Transverse colon (tissue), 4 donors: ENCODE measurements around the gene LCORL. TPM values are rescaled to one million over a fixed set of nuclear protein-coding genes. Genes with fewer than 3 reads are reported as not detected.

Experiments used
- DNase-seq: peaks from one replicate; pipeline ENCODE4 v3.0.0-alpha.2; 2019
- H3K27ac ChIP-seq, 4 donors: fragments of 200-600 bp; sonication (generic); 2 replicates each; pipeline ENCODE4 v1.5.1; 2016 to 2018; ENCODE audit warnings: inconsistent platforms in 4 of 4
- H3K27me3 ChIP-seq: fragments of 200-600 bp; sonication (generic); 2 replicates; pipeline ENCODE4 v1.5.1; 2017; ENCODE audit warnings: inconsistent platforms
- H3K36me3 ChIP-seq, 4 donors: fragments of 200-600 bp; sonication (generic); 2 replicates each; pipeline ENCODE4 v1.5.1; 2017 to 2019; ENCODE audit warnings: inconsistent platforms in 4 of 4
- H3K4me1 ChIP-seq, 4 donors: fragments of 200-600 bp; sonication (generic); 2 replicates each; pipeline ENCODE4 v1.5.1; 2017 to 2020; ENCODE audit warnings: inconsistent platforms in 4 of 4
- H3K4me3 ChIP-seq, 4 donors: fragments of 200-600 bp; sonication (generic); 1 replicate in 1 of 4; 2 replicates in 3 of 4; pipeline versions ENCODE4 v1.5.1 to v1.6.1; 2017 to 2019; ENCODE audit warnings: inconsistent platforms in 4 of 4
- H3K9me3 ChIP-seq, 2 donors: fragments of 200-600 bp; sonication (generic); 2 replicates each; pipeline ENCODE4 v1.5.1; 2017 to 2019; ENCODE audit warnings: inconsistent platforms in 2 of 2
- EP300 ChIP-seq: sonication (generic); formaldehyde crosslinking; IDR thresholded peaks from one replicate; pipeline ENCODE4 v1.6.1; 2017; ENCODE audit warnings: antibody characterized with exemption, low read depth
- POLR2A ChIP-seq: fragments of 450-650 bp; IDR thresholded peaks from one replicate; pipeline ENCODE4 v1.6.1; 2016; ENCODE audit warnings: antibody characterized with exemption, mild to moderate bottlenecking, moderate library complexity
- POLR2AphosphoS5 ChIP-seq, 3 donors: sonication (generic); formaldehyde crosslinking; IDR thresholded peaks; one replicate each; pipeline ENCODE4 v1.6.1; 2016; ENCODE audit warnings: antibody characterized with exemption in 3 of 3
- WGBS, 2 donors: methylation state at CpG; one replicate each; pipeline ENCODE4 v1.1.5; 2018; ENCODE audit warnings: low coverage in 1 of 2; 5-methylcytosine and 5-hydroxymethylcytosine counted together
- in situ Hi-C, 4 donors: fragments of 200-750 bp; cut with MboI; loops; one replicate each; pipeline versions ENCODE4 v1.15.0 to v1.15.1; 2017; ENCODE audit warnings: low sequenced_read_pairs in 3 of 4, low pct_ligation_motif_present in 1 of 4, low pct_unique_long_range_greater_than_20kb in 1 of 4
- intact Hi-C: fragments of 100-400 bp; cut with DNase I; formaldehyde crosslinking; loops from one replicate; pipeline ENCODE4 v1.15.1; 2023; ENCODE audit warnings: low total_unique reads
- total RNA-seq, 4 donors: library from RNA; depleted of rRNA; stranded (reverse); fragments of >200 nt; gene quantifications; one replicate each; pipeline ENCODE4 v1.1.0, GENCODE V29; 2016
- TF ChIP-seq, protein P1 (sequence below), 5 experiments: fragments of 200-600 bp in 3 of 5; fragments of 450-650 bp in 2 of 5; sonication (generic) in 3 of 5; IDR thresholded peaks; 1 replicate in 2 of 5; 2 replicates in 3 of 5; pipeline ENCODE4 v1.5.1; 2016 to 2017; ENCODE audit warnings: antibody characterized with exemption in 5 of 5, inconsistent platforms in 3 of 5, mild to moderate bottlenecking in 2 of 5, moderate library complexity in 1 of 5

The LCORL gene
- total RNA-seq, 4 donors from 2014 or later: 14.7 to 162 (median 28.5) TPM

DNA sequence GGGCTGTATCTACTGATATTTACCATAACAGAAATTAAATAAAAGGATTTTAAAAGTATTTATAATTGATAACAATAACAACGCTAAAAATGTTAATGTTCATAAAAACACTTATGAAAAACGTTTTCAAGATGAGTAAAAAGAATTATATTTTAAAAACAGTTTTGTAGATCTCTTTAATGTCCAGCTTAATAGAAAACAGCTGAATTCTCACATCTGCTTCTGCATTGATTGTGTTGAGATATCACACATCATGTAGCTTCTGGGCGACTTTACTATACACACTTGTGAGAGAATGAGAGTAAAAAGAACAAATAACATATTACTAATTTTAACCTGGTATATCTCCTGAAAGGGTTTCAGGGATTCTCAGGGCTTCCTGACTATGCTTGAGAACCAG, 127.1 kb downstream of the LCORL start:
- TF ChIP-seq POLR2AphosphoS5 (IDR thresholded peaks at IDR 0.05) (no peak), POLR2A (no peak), EP300 (no peak)
- TF ChIP-seq, protein P1, sequence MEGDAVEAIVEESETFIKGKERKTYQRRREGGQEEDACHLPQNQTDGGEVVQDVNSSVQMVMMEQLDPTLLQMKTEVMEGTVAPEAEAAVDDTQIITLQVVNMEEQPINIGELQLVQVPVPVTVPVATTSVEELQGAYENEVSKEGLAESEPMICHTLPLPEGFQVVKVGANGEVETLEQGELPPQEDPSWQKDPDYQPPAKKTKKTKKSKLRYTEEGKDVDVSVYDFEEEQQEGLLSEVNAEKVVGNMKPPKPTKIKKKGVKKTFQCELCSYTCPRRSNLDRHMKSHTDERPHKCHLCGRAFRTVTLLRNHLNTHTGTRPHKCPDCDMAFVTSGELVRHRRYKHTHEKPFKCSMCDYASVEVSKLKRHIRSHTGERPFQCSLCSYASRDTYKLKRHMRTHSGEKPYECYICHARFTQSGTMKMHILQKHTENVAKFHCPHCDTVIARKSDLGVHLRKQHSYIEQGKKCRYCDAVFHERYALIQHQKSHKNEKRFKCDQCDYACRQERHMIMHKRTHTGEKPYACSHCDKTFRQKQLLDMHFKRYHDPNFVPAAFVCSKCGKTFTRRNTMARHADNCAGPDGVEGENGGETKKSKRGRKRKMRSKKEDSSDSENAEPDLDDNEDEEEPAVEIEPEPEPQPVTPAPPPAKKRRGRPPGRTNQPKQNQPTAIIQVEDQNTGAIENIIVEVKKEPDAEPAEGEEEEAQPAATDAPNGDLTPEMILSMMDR (IDR thresholded peaks at IDR 0.05): no peak
- Histone ChIP-seq H3K27ac (no peak overlapping the region), H3K4me1 (peaks cover 0 to 1% (median 0%) of the 10 kb centered on the region in 4 donors), H3K27me3 (no peaks in the 10 kb centered on the region), H3K4me3 (no peak overlapping the region), H3K9me3 (no peaks in the 10 kb centered on the region), H3K36me3 (no peaks in the 10 kb centered on the region)
- DNase-seq: no peak
- in situ Hi-C loops (no loop called here), intact Hi-C loops (no loop called here)
- 77 to 80% methylated on average over 3 of the region's 3 CpGs for WGBS, 2 donors

DNA sequence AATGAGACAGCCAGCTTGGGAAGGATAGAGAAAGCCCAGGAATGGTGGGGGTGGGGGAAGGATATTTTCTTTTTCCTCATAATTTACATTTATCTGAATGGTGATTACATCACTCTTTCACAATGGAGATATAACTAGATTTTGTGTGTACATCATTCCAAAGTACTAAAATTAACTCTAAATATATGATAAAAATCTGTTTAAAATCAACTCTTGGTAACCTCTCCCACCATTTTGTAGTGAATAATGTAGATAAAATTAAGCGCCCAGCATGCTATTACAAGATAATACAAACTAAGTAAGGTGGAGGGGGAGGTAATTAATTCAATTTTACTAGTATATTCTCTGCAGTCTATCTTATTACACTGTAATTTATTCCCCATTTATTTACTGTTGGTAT, 131.9 kb downstream of the LCORL start:
- Histone ChIP-seq H3K4me1 (no peaks in the 10 kb centered on the region), H3K27me3 (no peaks in the 10 kb centered on the region), H3K4me3 (no peak overlapping the region), H3K9me3 (no peaks in the 10 kb centered on the region), H3K36me3 (no peaks in the 10 kb centered on the region), H3K27ac (no peak overlapping the region)
- intact Hi-C loops (no loop called here), in situ Hi-C loops (no loop called here)
- no peak for DNase-seq
- WGBS, 2 donors: 89 to 96% methylated on average over 1 of the region's 1 CpG
- TF ChIP-seq EP300 (no peak), POLR2AphosphoS5 (IDR thresholded peaks at IDR 0.05) (no peak), POLR2A (no peak)
- TF ChIP-seq, protein P1 (IDR thresholded peaks at IDR 0.05): no peak

DNA sequence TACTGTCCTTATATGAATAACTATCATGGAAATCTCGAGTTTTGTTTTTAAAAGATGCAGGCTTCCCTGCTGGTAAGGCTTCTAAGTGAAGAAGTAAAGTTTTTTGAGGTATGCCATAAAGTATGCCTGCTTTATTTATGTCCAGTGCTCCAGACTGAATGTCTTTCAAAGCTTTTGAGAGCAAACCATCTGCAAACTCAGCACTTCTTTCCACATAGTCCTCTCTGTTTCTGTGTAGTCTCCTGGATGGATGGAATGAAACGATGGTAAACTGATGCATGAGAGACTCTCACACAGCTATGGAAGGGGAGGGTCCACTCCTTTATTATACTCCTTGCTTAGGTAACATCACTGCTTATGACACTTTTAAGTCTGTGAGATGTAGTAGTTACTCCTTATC, 137.0 kb downstream of the LCORL start:
- Histone ChIP-seq H3K27me3 (no peaks in the 10 kb centered on the region), H3K9me3 (no peaks in the 10 kb centered on the region), H3K4me3 (no peak overlapping the region), H3K36me3 (no peaks in the 10 kb centered on the region), H3K27ac (no peak overlapping the region), H3K4me1 (no peaks in the 10 kb centered on the region)
- intact Hi-C loops (no loop called here), in situ Hi-C loops (no loop called here)
- TF ChIP-seq POLR2A (no peak), POLR2AphosphoS5 (IDR thresholded peaks at IDR 0.05) (no peak), EP300 (no peak)
- TF ChIP-seq, protein P1 (IDR thresholded peaks at IDR 0.05): no peak
- 70 to 80% methylated on average over 1 to 2 of the region's 2 CpGs for WGBS, 2 donors
- no peak for DNase-seq

DNA sequence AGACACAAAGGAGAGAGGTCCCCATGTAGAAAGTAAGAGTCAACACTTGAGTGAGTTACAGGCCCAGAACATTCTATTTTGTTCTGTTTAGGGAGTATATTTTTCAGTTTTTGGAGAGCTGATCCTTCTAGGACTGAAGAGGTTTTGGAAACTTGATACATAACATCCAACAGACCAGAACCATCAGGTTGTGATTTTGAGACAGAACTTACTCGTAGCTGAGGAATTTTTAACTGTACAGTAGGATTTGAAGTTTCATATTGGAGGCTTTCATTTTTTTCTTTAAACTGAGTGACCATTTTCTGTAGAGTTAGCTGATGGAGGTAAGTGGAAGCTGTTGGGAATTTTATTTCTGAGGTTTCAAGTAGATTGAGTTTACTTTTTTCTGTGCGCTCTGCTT, 137.5 kb downstream of the LCORL start:
- intact Hi-C loops (no loop called here), in situ Hi-C loops (no loop called here)
- no peak for DNase-seq
- TF ChIP-seq POLR2A (no peak), POLR2AphosphoS5 (IDR thresholded peaks at IDR 0.05) (no peak), EP300 (no peak)
- TF ChIP-seq, protein P1 (IDR thresholded peaks at IDR 0.05): no peak
- Histone ChIP-seq H3K4me1 (no peaks in the 10 kb centered on the region), H3K9me3 (no peaks in the 10 kb centered on the region), H3K27ac (no peak overlapping the region), H3K4me3 (no peak overlapping the region), H3K27me3 (no peaks in the 10 kb centered on the region), H3K36me3 (no peaks in the 10 kb centered on the region)
- 94% methylated on average over 2 of the region's 2 CpGs for WGBS, 2 donors
